Activated T-cell treated with anti-CD3 and anti-CD28 coated beads, Interleukin-2, amount 50 U/mL, for 72 hours (primary cell): ENCODE measurements around the gene RBM20. TPM values are rescaled to one million over a fixed set of nuclear protein-coding genes. Genes with fewer than 3 reads are reported as not detected.
"Not testable (repeated sequence)": the region's sequence is repeated elsewhere in the genome, so short reads cannot be mapped to it uniquely, and the experiment has no call there.

Experiments
- ATAC-seq, 2 donors: fragments of 150-1000 bp; cut with Tn5 transposase; replicated peaks in 1 of 2; 2 replicates each; pipeline ENCODE4 v1.10.0; 2021; ENCODE audit warnings: moderate library complexity in 2 of 2, mild to moderate bottlenecking in 1 of 2
- DNase-seq, 2 donors: peaks; one replicate each; pipeline ENCODE4 v3.0.0; 2021 to 2022; ENCODE audit warnings: mixed read lengths in 1 of 2
- H3K27ac Mint-ChIP-seq: one replicate; pipeline ENCODE4 v1.8.0; 2022; ENCODE audit warnings: mild to moderate bottlenecking, moderate library complexity, mixed read lengths
- H3K27me3 Mint-ChIP-seq: one replicate; pipeline ENCODE4 v1.8.0; 2022; ENCODE audit warnings: low read depth, mixed read lengths
- H3K36me3 Mint-ChIP-seq, 2 donors: one replicate each; pipeline ENCODE4 v1.8.0; 2022; ENCODE audit warnings: mixed read lengths in 2 of 2, mild to moderate bottlenecking in 1 of 2; ENCODE audit not compliant: insufficient read depth in 2 of 2
- H3K4me1 Mint-ChIP-seq: one replicate; pipeline ENCODE4 v1.8.0; 2022; ENCODE audit warnings: low read depth, mixed read lengths
- H3K4me3 Mint-ChIP-seq, 2 donors: one replicate each; pipeline ENCODE4 v1.8.0; 2022; ENCODE audit warnings: mild to moderate bottlenecking in 2 of 2, mixed read lengths in 2 of 2, moderate library complexity in 2 of 2
- H3K9me3 Mint-ChIP-seq, 2 donors: one replicate each; pipeline ENCODE4 v1.8.0; 2022; ENCODE audit warnings: mixed read lengths in 2 of 2
- total RNA-seq, 2 donors: library from RNA; stranded (reverse); gene quantifications; one replicate each; pipeline ENCODE4 v1.2.3, GENCODE V29; 2022

RBM20 gene
- total RNA-seq, 2 donors from 2014 or later, result 0.37 to 0.72 TPM

DNA sequence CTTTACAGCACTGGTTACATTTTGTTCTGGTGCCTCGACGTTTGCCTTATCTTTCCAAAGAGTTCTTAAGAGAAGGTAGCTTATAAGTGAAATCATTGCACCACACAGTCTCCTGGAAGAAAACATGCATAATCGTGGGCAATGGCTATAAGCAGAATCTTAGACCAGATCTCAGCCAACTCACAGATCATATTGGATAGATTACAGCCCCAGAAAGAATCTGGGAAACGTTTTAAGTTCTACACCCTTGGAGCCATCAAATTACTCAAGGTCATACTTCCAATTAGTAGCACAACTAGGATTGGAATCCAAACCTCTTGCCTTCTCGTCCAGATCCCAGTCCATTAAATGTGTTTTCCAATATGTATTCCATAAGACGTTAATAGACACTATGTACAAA is 218.8 kb downstream of the RBM20 start:
- no peak for DNase-seq
- H3K27me3 Mint-ChIP-seq, result no peaks in the 10 kb centered on the region
- peaks cover 96% of the 10 kb centered on the region for H3K4me1 Mint-ChIP-seq
- peak overlapping the region; percentile 98 for H3K27ac Mint-ChIP-seq
- H3K4me3 Mint-ChIP-seq, result peak overlapping the region in 1 of 2 donors; percentile 13
- H3K9me3 Mint-ChIP-seq, result no peaks in the 10 kb centered on the region
- no peak for ATAC-seq
- peaks cover 0 to 4% of the 10 kb centered on the region in 2 donors for H3K36me3 Mint-ChIP-seq

DNA sequence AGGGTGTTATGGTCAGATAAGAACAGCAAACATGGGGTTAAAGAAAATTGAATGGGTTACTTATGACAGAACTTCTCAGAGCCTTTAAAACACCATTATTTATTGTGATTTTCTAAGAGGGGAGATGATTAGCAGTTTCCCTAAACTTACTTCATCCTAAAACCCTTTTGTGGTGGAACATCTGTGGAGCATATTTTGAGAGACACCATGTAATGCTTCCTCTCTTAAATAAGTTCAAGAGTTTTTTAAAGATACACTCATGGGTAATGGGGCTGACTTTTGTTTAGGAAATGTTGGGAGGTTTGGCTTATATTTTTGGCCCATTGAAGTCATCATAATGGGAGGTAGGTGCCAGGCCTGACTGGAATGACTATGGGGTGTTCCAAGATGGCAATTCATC is 219.2 kb downstream of the RBM20 start:
- Mint-ChIP-seq H3K4me1 (peaks cover 96% of the 10 kb centered on the region), H3K4me3 (peak overlapping the region in 1 of 2 donors; percentile 91), H3K27ac (peak overlapping the region; percentile 98), H3K27me3 (no peaks in the 10 kb centered on the region), H3K36me3 (peaks cover 0 to 1% of the 10 kb centered on the region in 2 donors), H3K9me3 (no peaks in the 10 kb centered on the region)
- no peak for ATAC-seq
- DNase-seq, result no peak

DNA sequence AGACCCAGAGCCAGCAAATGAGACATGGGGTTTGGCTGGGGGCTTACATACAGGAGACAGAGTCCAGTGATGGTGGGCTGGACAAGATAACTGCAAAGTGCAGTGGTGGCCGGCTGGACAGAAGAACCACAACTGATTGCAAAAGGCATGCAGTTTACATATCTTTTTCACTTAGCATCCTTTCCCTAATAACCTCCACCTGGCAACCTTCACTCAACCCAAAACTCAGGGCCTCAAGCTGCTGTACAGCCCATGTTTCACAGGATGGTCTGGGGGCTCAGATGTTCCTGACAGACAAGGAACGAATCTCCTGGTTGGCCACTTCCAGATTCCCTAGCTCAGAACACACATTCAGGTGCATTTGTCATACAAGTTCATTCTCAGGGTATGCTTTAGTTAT is 219.8 kb downstream of the RBM20 start:
- H3K9me3 Mint-ChIP-seq, result no peaks in the 10 kb centered on the region
- DNase-seq, result no peak
- H3K4me1 Mint-ChIP-seq, result peaks cover 98% of the 10 kb centered on the region
- peak overlapping the region; percentile 98 for H3K27ac Mint-ChIP-seq
- no peaks in the 10 kb centered on the region for H3K27me3 Mint-ChIP-seq
- ATAC-seq, result no peak
- H3K36me3 Mint-ChIP-seq, result no peaks in the 10 kb centered on the region
- peak overlapping the region in 1 of 2 donors; percentile 91 for H3K4me3 Mint-ChIP-seq

DNA sequence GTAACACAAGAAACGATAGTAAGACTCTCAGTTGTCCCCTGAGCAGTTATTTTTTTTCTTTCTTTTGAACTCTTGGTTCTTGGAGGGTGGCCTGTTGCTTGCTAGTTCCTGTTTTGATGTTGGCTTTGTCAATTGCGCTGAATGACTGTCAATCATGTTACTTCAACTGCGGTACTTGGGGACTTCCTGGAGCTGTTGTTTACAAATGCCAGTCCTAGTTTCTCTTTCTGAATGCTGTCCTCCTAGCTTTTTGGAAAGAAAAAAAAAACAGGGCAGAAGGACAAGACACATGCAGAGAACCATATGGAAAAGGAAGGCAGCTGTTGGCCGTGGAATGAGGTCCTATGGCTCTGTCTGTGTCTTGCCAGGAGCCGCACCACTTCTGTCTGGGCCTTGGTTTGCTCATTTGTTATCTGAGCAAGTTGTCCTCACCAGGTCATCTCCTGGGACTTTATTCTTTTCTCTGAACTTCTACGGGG is 220.6 kb downstream of the RBM20 start:
- Mint-ChIP-seq H3K9me3 (no peaks in the 10 kb centered on the region), H3K4me1 (peaks cover 99% of the 10 kb centered on the region), H3K4me3 (peak overlapping the region; percentile 82 to 91), H3K27ac (peak overlapping the region; percentile 98), H3K36me3 (peaks cover 0 to 2% of the 10 kb centered on the region in 2 donors), H3K27me3 (no peaks in the 10 kb centered on the region)
- ATAC-seq (peak; percentile 81 to 82), DNase-seq (peak; percentile 64 to 65)

DNA sequence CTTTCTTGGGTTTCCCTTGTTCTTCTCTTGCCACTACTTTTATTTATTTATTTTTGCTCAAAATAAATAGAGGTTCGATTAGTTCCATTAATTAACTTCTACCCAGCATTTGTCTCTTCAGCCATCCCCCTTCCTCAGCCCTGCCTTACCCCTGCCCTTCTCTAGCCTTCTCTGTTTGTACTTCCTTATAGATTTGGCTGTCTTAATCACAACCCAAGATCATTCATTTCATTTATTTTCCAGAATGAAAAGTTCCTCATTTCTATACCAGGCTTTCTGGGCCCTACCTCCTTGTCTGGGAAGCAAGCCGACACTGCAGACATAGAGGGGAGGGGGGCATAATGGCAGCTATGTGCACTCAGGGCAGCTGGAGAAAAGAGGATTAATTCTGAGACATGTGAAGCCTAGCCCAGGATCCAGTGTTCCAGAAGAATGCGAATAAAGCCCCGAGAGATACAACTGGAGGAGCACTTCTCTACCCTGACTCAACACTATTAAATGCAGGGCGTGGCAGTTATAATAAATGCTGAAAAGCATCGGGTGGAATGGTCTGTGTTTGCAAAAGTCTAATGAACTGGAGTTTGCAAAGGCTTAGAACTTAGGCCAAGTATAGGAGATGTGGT is 221.2 kb downstream of the RBM20 start:
- DNase-seq, result no peak
- Mint-ChIP-seq H3K27me3 (no peaks in the 10 kb centered on the region), H3K4me3 (peak overlapping the region; percentile 82 to 91), H3K4me1 (peaks cover 99% of the 10 kb centered on the region), H3K27ac (peak overlapping the region; percentile 98), H3K36me3 (peaks cover 0 to 2% of the 10 kb centered on the region in 2 donors), H3K9me3 (no peaks in the 10 kb centered on the region)
- ATAC-seq, result peak in 1 of 2 donors; percentile 3

GRCh38 chr10:110865809-110866482 is 221.8 kb downstream of the RBM20 start:
- Mint-ChIP-seq H3K4me1 (peaks cover 99% of the 10 kb centered on the region), H3K9me3 (no peaks in the 10 kb centered on the region), H3K27me3 (no peaks in the 10 kb centered on the region), H3K36me3 (peaks cover 0 to 2% of the 10 kb centered on the region in 2 donors), H3K4me3 (peak overlapping the region; percentile 82 to 91), H3K27ac (peak overlapping the region; percentile 98)
- ATAC-seq, result peak in 1 of 2 donors; percentile 16
- no peak for DNase-seq

DNA sequence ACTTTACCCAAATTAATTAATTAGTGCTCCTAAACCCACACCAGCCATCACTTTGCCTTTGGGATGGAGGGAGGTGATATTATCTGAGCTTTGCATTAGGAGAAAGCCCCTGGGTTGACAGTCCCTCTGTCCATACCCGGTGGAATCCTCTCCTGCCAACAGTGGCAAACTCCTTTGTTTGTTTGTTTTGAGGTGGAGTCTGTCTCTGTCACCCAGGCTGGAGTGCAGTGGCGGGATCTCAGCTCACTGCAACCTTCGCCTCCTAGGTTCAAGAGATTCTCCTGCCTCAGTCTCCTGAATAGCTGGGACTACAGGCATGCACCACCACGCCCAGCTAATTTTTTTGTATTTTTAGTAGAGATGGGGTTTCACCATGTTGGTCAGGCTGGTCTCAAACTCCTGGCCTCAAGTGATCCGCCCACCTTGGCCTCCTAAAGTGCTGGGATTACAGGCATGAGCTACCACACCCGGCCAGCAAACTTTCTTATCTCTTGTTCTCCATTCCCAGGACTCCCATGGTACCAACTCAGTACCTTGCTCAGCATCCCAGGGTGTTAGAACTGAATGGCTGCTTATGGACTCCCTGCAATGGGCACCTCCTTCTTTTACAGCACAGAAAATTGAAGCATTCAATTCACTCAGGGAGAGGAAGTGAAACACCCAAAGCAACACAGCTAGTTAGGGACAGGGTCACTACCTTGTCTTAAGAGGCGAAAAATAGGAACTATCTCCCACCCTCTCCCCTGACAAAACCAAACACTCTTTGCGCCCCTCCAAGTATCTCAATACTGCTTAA is 223.1 kb downstream of the RBM20 start:
- H3K4me3 Mint-ChIP-seq, result peak overlapping the region; percentile 81 to 99

DNA sequence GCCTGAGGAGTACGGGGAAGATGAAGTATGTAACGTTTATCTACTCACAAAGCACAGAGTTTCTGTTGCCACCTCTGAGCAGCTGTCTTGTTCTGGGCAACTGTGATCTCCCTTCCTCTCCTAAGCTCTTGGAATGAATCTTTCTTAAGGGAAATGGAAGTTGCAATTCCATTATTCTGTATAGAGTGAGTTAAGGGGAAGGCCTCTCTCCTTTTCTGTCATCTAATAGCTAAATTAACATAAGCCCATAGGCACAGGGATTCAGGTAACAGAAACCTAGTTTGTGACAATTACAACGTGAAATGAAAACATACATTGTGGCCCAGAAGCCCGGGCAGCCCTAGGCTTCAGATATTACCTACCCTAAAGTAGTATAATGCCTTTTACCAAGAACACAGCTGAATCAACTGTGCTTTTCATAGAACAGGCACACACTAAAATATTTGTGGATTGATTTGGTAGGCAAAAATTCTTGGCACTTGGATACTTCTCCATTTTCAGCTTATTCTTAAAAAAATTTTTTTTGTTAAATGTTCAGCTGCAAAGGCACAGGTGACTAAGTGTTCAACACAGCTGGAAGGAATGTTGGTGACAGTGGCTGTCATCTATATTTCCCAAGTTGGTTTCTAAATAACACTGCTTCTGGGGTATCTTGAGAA is 223.8 kb downstream of the RBM20 start:
- Mint-ChIP-seq H3K4me3 (peak overlapping the region; percentile 81 to 99), H3K27me3 (no peaks in the 10 kb centered on the region), H3K9me3 (no peaks in the 10 kb centered on the region), H3K27ac (peak overlapping the region; percentile 96), H3K36me3 (peaks cover 4 to 6% of the 10 kb centered on the region in 2 donors), H3K4me1 (peaks cover 84% of the 10 kb centered on the region)
- DNase-seq (no peak), ATAC-seq (no peak)

More for the DNA sequence above, 223.1 kb downstream of the RBM20 start:
- Mint-ChIP-seq H3K27ac (peak overlapping the region; percentile 96), H3K4me1 (peaks cover 91% of the 10 kb centered on the region)
- not testable (repeated sequence) for H3K9me3 Mint-ChIP-seq, H3K27me3 Mint-ChIP-seq, ATAC-seq, H3K36me3 Mint-ChIP-seq, DNase-seq

DNA sequence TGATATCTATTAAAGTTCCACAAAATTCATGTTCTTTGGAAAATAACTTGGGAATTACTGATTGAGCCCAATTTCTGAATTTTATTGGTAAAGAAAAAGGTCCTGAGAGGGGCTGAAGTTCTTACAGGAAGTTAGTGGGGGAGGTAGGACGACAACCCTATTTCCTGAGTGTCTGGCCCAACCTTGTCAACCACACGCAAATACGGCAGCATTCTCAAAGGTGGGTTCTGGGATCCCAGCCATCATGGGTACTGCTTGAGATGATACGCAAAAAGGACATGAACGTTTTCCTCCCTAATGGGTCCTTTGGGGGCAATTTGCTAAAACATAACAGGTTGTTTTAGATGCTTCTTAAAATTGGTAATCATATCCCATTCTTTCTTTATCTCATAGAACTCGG is 224.8 kb downstream of the RBM20 start:
- H3K27me3 Mint-ChIP-seq, result no peaks in the 10 kb centered on the region
- peak overlapping the region; percentile 96 for H3K27ac Mint-ChIP-seq
- H3K4me1 Mint-ChIP-seq, result peaks cover 74% of the 10 kb centered on the region
- DNase-seq (no peak), ATAC-seq (no peak)
- H3K4me3 Mint-ChIP-seq, result peak overlapping the region; percentile 81 to 99
- H3K36me3 Mint-ChIP-seq, result peaks cover 7 to 10% of the 10 kb centered on the region in 2 donors
- no peaks in the 10 kb centered on the region for H3K9me3 Mint-ChIP-seq

DNA sequence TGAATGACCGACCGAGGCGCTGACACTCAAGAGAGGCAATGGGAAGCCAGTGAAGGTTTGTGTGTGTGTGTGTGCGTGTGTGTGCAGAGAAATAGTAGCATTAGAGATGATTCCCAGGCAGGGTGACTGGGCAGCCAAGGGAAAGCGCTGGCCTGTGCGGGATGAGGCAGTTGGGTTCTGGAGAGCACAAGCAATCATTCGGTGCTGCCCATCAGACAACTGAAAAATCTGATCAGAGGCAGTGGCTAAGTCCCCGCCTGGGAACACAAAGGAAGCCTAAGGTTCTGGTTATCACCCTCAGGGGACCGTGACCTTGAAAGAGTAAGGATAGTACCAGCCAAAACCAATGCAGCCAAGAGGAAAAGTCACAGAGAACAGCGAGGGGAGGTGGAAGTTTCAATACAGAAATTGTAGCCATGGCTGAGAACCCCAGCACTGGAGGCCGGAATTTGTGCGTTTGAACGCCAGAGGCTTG is 226.7 kb downstream of the RBM20 start:
- peak overlapping the region; percentile 96 for H3K27ac Mint-ChIP-seq
- H3K9me3 Mint-ChIP-seq, result no peaks in the 10 kb centered on the region
- no peaks in the 10 kb centered on the region for H3K27me3 Mint-ChIP-seq
- ATAC-seq, result no peak
- peaks cover 68% of the 10 kb centered on the region for H3K4me1 Mint-ChIP-seq
- no peak for DNase-seq
- H3K36me3 Mint-ChIP-seq, result peaks cover 7 to 19% of the 10 kb centered on the region in 2 donors
- peak overlapping the region; percentile 81 to 99 for H3K4me3 Mint-ChIP-seq

DNA sequence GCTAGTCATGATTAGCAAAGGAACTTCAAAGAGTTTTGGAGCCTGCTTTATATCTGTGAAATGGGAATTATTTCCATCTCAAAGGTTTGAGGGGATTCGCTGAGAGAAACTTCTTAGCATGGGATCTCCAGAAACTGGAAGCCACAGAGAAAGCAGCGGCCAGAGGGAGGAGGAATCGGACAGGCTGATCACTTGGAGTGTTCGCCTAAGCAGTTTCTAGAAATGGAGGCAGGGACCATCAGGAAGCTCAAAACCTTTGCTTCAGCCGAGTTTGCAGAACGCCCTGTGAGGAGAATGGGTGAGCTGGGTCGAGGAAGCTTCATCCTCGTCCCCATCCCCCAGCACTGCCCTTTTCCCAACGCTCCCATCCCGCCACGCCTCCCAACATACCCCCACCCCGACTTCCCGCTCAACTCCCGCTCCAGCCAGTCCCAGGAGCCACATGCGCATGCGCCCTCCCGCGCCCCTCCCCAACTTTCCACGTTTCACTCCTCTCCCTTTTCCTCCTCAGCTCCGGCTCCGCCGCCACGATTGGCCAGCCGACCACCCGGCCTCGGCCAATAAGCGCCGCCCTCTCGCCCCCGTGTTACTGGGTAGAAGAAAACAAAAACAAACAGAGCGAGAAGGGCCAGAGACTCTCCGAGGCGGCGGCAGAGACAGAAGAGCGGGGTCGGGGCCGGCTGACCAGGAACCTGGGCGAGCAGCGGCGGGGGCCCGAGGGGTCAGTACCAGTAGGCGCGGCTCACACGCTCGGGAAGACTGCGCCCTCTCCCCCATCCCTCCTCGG is 227.4 kb downstream of the RBM20 start, which contains the start of gene PDCD4:
Gene PDCD4, plus strand, starts transcription at position 631 of the 787 bp plus-strand sequence. CDS start 4,100 bp downstream, outside the sequence.
- H3K4me3 Mint-ChIP-seq, result peak within 1 kb of the TSS; percentile 94 to 99
- H3K27ac Mint-ChIP-seq, result peak within 1 kb of the TSS; percentile 96
- ATAC-seq, result peak; percentile 81 to 82
- DNase-seq, result peak; percentile 96 to 97
- H3K9me3 Mint-ChIP-seq, result no peaks in the 10 kb centered on the region
- H3K36me3 Mint-ChIP-seq, result peaks cover 7 to 24% of the 10 kb centered on the region in 2 donors
- peaks cover 67% of the 10 kb centered on the region for H3K4me1 Mint-ChIP-seq
- H3K27me3 Mint-ChIP-seq, result no peaks in the 10 kb centered on the region
